Astrocyte of the cerebellum (primary cell): ENCODE measurements around the gene GTF3C6.
A peak's percentile ranks its signal among the peaks of the same experiment; 100 is the strongest.

Experiments
- DNase-seq: peaks from one replicate; pipeline ENCODE4 v3.0.0-alpha.2; 2011; ENCODE audit warnings: low read depth
- H3K4me3 ChIP-seq: 2 replicates; pipeline ENCODE4 v1.5.1; 2011; ENCODE audit warnings: mild to moderate bottlenecking, low read depth, low read length, moderate library complexity
- CTCF ChIP-seq: IDR thresholded peaks from 2 replicates; pipeline ENCODE4 v1.5.1; 2012; ENCODE audit warnings: low read length, low read depth, moderate library complexity, mild to moderate bottlenecking; ENCODE audit errors: missing control alignments
- in situ Hi-C: cut with HindIII; loops from 2 replicates; pipeline ENCODE4 v1.10.0; 2017; ENCODE audit warnings: low sequenced_read_pairs

The GTF3C6 gene

GRCh38 chr6:110958329-110959192 is at the start of gene GTF3C6:
Gene GTF3C6, plus strand, starts transcription at chr6:110958706. Its CDS starts 64 bp downstream, at chr6:110958770.
- peak; percentile 78 for DNase-seq
- no peak for TF ChIP-seq CTCF
- in situ Hi-C loops, result loop anchor here (5.0 kb wide), 1 partner anchor 81 kb away; no protein-coding TSS in a partner anchor
- peak within 1 kb of the TSS; percentile 70 for H3K4me3 ChIP-seq

GRCh38 chr6:110930781-110931180 is 27.7 kb upstream of the GTF3C6 start:
- in situ Hi-C loops, result no loop called here
- TF ChIP-seq CTCF, result no peak
- DNase-seq, result no peak
- no peak overlapping the region for H3K4me3 ChIP-seq

- in situ Hi-C loops, result no loop called here
- no peak for TF ChIP-seq CTCF
- H3K4me3 ChIP-seq, result no peak overlapping the region
- no peak for DNase-seq
Observed at GRCh38 chr6:110933912-110934311, 24.6 kb upstream of the GTF3C6 start.

GRCh38 chr6:110934381-110934898 is 24.1 kb upstream of the GTF3C6 start:
- H3K4me3 ChIP-seq, result no peak overlapping the region
- TF ChIP-seq CTCF, result no peak
- in situ Hi-C loops, result no loop called here
- no peak for DNase-seq

- TF ChIP-seq CTCF, result no peak
- H3K4me3 ChIP-seq, result no peak overlapping the region
- in situ Hi-C loops, result no loop called here
- DNase-seq, result no peak
Observed at GRCh38 chr6:110935171-110935570, 23.3 kb upstream of the GTF3C6 start.

GRCh38 chr6:110938171-110938570 is 20.3 kb upstream of the GTF3C6 start:
- DNase-seq, result no peak
- H3K4me3 ChIP-seq, result no peak overlapping the region
- no peak for TF ChIP-seq CTCF
- in situ Hi-C loops, result no loop called here
